HepG2 (cell line): ENCODE data around the gene C7orf57. TPM values are rescaled to one million over a fixed set of nuclear protein-coding genes. Genes with fewer than 3 reads are reported as not detected.

Source experiments
- ASH2L ChIP-seq: fragments of 300-600, 200-600 bp; sonication (generic); IDR thresholded peaks from 2 replicates; pipeline ENCODE4 v1.7.0; 2017; ENCODE audit warnings: low read depth, mild to moderate bottlenecking, moderate library complexity, mixed read lengths, low read length; ENCODE audit not compliant: insufficient read length
- ATF3 ChIP-seq: sonication (generic); formaldehyde crosslinking; IDR thresholded peaks from 2 replicates; pipeline ENCODE4 v1.4.0; 2020; ENCODE audit warnings: missing genetic modification reagents
- BORCS8-MEF2B ChIP-seq: sonication (generic); formaldehyde crosslinking; IDR thresholded peaks from 2 replicates; pipeline ENCODE4 v1.8.0; 2022; ENCODE audit warnings: mild to moderate bottlenecking, missing genetic modification reagents
- DNMT3B ChIP-seq: conservative IDR thresholded peaks from 2 replicates; pipeline ENCODE4 v1.6.1; 2016; ENCODE audit warnings: missing biosample characterization, control low read depth
- DR1 ChIP-seq: sonication (generic); formaldehyde crosslinking; IDR thresholded peaks from 2 replicates; pipeline ENCODE4 v1.8.0; 2021; ENCODE audit warnings: mild to moderate bottlenecking, missing genetic modification reagents, inconsistent platforms
- HOXA7 ChIP-seq: sonication (generic); formaldehyde crosslinking; IDR thresholded peaks from 2 replicates; pipeline ENCODE4 v1.8.1; 2022; ENCODE audit warnings: mild to moderate bottlenecking, missing genetic modification reagents, moderate library complexity
- IKZF4 ChIP-seq: sonication (generic); formaldehyde crosslinking; IDR thresholded peaks from 2 replicates; pipeline ENCODE4 v1.5.1; 2020; ENCODE audit warnings: borderline replicate concordance, mild to moderate bottlenecking, low read depth, missing genetic modification reagents; ENCODE audit errors: not compliant biosample characterization
- IKZF5 ChIP-seq: IDR thresholded peaks from 2 replicates; pipeline ENCODE4 v1.6.1; 2018; ENCODE audit warnings: missing genetic modification reagents, mild to moderate bottlenecking, missing compliant biosample characterization
- ISL2 ChIP-seq: sonication (generic); formaldehyde crosslinking; IDR thresholded peaks from 2 replicates; pipeline ENCODE4 v1.5.0; 2020; ENCODE audit warnings: missing genetic modification reagents
- JUND ChIP-seq: sonication (generic); formaldehyde crosslinking; IDR thresholded peaks from 2 replicates; pipeline ENCODE4 v1.8.0; 2022; ENCODE audit warnings: mild to moderate bottlenecking, missing genetic modification reagents
- KAT8 ChIP-seq: IDR thresholded peaks from 2 replicates; pipeline ENCODE4 v1.6.1; 2016; ENCODE audit warnings: missing genetic modification reagents, missing compliant biosample characterization
- MIER2 ChIP-seq: IDR thresholded peaks from 2 replicates; pipeline ENCODE4 v1.6.1; 2016; ENCODE audit warnings: missing biosample characterization, missing genetic modification reagents
- MTA1 ChIP-seq: sonication (generic); formaldehyde crosslinking; IDR thresholded peaks from 2 replicates; pipeline ENCODE4 v1.4.0; 2020; ENCODE audit warnings: missing genetic modification reagents, mild to moderate bottlenecking, borderline replicate concordance
- NCOA5 ChIP-seq: sonication (generic); formaldehyde crosslinking; IDR thresholded peaks from 2 replicates; pipeline ENCODE4 v1.4.0; 2020; ENCODE audit warnings: missing genetic modification reagents
- NFRKB ChIP-seq: fragments of 450-650 bp; IDR thresholded peaks from 2 replicates; pipeline ENCODE4 v1.6.1; 2017
- NFYC ChIP-seq: IDR thresholded peaks from 2 replicates; pipeline ENCODE4 v1.6.1; 2016; ENCODE audit warnings: missing genetic modification reagents, missing compliant biosample characterization
- NR1H2 ChIP-seq: sonication (generic); formaldehyde crosslinking; IDR thresholded peaks from 2 replicates; pipeline ENCODE4 v1.8.1; 2022; ENCODE audit warnings: low read depth, missing genetic modification reagents, borderline replicate concordance
- NR2F1 ChIP-seq, 2 experiments: fragments of 450-650 bp in 1 of 2; formaldehyde crosslinking in 1 of 2; IDR thresholded peaks; 2 replicates each; pipeline versions ENCODE4 v1.5.0 to v1.6.1; 2016 to 2020; ENCODE audit warnings: mild to moderate bottlenecking in 1 of 2, missing compliant biosample characterization in 1 of 2, missing genetic modification reagents in 1 of 2, moderate library complexity in 1 of 2
- PHF5A ChIP-seq: IDR thresholded peaks from one replicate; pipeline ENCODE4 v1.6.1; 2018; ENCODE audit warnings: low read depth, missing genetic modification reagents; ENCODE audit not compliant: unreplicated experiment
- RBAK ChIP-seq: sonication (generic); formaldehyde crosslinking; IDR thresholded peaks from 2 replicates; pipeline ENCODE4 v1.5.1; 2020; ENCODE audit warnings: mild to moderate bottlenecking, missing genetic modification reagents
- RFXAP ChIP-seq: sonication (generic); formaldehyde crosslinking; IDR thresholded peaks from 2 replicates; pipeline ENCODE4 v1.4.0; 2020; ENCODE audit warnings: missing genetic modification reagents, borderline replicate concordance
- SOX6 ChIP-seq, 2 experiments: fragments of 450-650 bp in 1 of 2; sonication (generic) in 1 of 2; formaldehyde crosslinking in 1 of 2; IDR thresholded peaks; 2 replicates each; pipeline versions ENCODE4 v1.4.0 to v1.6.1; 2017 to 2020; ENCODE audit warnings: antibody characterized with exemption in 1 of 2, mild to moderate bottlenecking in 1 of 2, missing genetic modification reagents in 1 of 2
- SRY ChIP-seq: sonication (generic); formaldehyde crosslinking; IDR thresholded peaks from 2 replicates; pipeline ENCODE4 v1.8.0; 2022; ENCODE audit warnings: mild to moderate bottlenecking, missing genetic modification reagents
- TSC22D2 ChIP-seq: sonication (generic); formaldehyde crosslinking; IDR thresholded peaks from 2 replicates; pipeline ENCODE4 v1.5.1; 2020; ENCODE audit warnings: missing genetic modification reagents, mild to moderate bottlenecking, borderline replicate concordance
- ZBTB1 ChIP-seq: sonication (generic); formaldehyde crosslinking; IDR thresholded peaks from 2 replicates; pipeline ENCODE4 v1.4.0; 2020; ENCODE audit warnings: missing genetic modification reagents, borderline replicate concordance
- ZNF292 ChIP-seq: sonication (generic); formaldehyde crosslinking; IDR thresholded peaks from 2 replicates; pipeline ENCODE4 v1.8.1; 2022; ENCODE audit warnings: mild to moderate bottlenecking, low read depth, missing genetic modification reagents, borderline replicate concordance
- ZNF343 ChIP-seq: sonication (generic); formaldehyde crosslinking; IDR thresholded peaks from 2 replicates; pipeline ENCODE4 v1.4.0; 2020; ENCODE audit warnings: mild to moderate bottlenecking, missing genetic modification reagents
- ZNF563 ChIP-seq: sonication (generic); formaldehyde crosslinking; IDR thresholded peaks from 2 replicates; pipeline ENCODE4 v1.8.0; 2022; ENCODE audit warnings: mild to moderate bottlenecking, moderate library complexity, missing genetic modification reagents
- ZNF564 ChIP-seq: sonication (generic); formaldehyde crosslinking; IDR thresholded peaks from 2 replicates; pipeline ENCODE4 v1.8.1; 2023; ENCODE audit warnings: mild to moderate bottlenecking, missing genetic modification reagents
- ZNF598 ChIP-seq: sonication (generic); formaldehyde crosslinking; IDR thresholded peaks from 2 replicates; pipeline ENCODE4 v1.5.1; 2020; ENCODE audit warnings: mild to moderate bottlenecking, missing genetic modification reagents, borderline replicate concordance
- ZNF879 ChIP-seq: sonication (generic); formaldehyde crosslinking; IDR thresholded peaks from 2 replicates; pipeline ENCODE4 v1.8.1; 2023; ENCODE audit warnings: missing genetic modification reagents
- polyA plus RNA-seq, 8 experiments: library from polyadenylated mRNA; depleted of rRNA in 3 of 8; stranded (reverse) in 7 of 8; unstranded in 1 of 8; fragments of >200 nt; fragmentation: Illumina TruSeq in 4 of 8; extraction: Trizol in 4 of 8; gene quantifications; 2 replicates each; pipeline versions ENCODE4 v1.2.1 to v1.2.3, GENCODE V29; 2011 to 2016; ENCODE audit warnings: low read depth in 4 of 8, missing spikeins in 1 of 8, mixed read lengths in 1 of 8; ENCODE audit not compliant: insufficient read depth in 1 of 8
- total RNA-seq, 5 experiments: library from RNA; depleted of rRNA; stranded (reverse); fragments of >200 nt; fragmentation: Illumina TruSeq; extraction: Trizol; gene quantifications; 2 replicates each; pipeline ENCODE4 v1.2.3, GENCODE V29; 2016; ENCODE audit warnings: low read depth in 1 of 5

C7orf57 gene
- total and polyA plus RNA-seq, 2 of the 13 experiments (the other 11 are each of a cell fraction or from before 2014, with no cell fraction given), result not detected

GRCh38 chr7:48089046-48090003, 54.0 kb downstream of the C7orf57 start, which contains the start of gene UPP1 (continued):
- TF ChIP-seq NR1H2 (CRISPR knock-in tag) (no peak), NCOA5 (no peak), TSC22D2 (CRISPR knock-in tag) (0 out of 2 replicates have a peak, but pooled peaks have one; percentile 69), DR1 (CRISPR knock-in tag) (peak; percentile 51; the same call in 1 of the 2 replicates), ZNF598 (no peak), MTA1 (no peak; the same call in 1 of the 2 replicates), NFYC (CRISPR knock-in tag) (no peak), DNMT3B (CRISPR knock-in tag) (no peak), ASH2L (peak; percentile 42), KAT8 (CRISPR knock-in tag) (no peak), ZNF879 (CRISPR knock-in tag) (no peak), ATF3 (CRISPR knock-in tag) (no peak; the same call in 1 of the 2 replicates), SRY (CRISPR knock-in tag) (peak; percentile 87; the same call in 1 of the 2 replicates), IKZF4 (CRISPR knock-in tag) (no peak), ZNF292 (CRISPR knock-in tag) (no peak), BORCS8-MEF2B (no peak), SOX6 (IDR thresholded peaks at IDR 0.05) (no peak), SOX6 (CRISPR knock-in tag; IDR thresholded peaks at IDR 0.05) (0 out of 2 replicates have a peak, but pooled peaks have one; percentile 5), RBAK (CRISPR knock-in tag) (no peak), RFXAP (CRISPR knock-in tag) (no peak), PHF5A (no peak), ZNF564 (CRISPR knock-in tag) (0 out of 2 replicates have a peak, but pooled peaks have one; percentile 64), NR2F1 (CRISPR knock-in tag; IDR thresholded peaks at IDR 0.05) (no peak), MIER2 (CRISPR knock-in tag) (no peak), IKZF5 (CRISPR knock-in tag) (no peak), JUND (no peak), ZNF343 (CRISPR knock-in tag) (no peak), ZNF563 (CRISPR knock-in tag) (no peak), NFRKB (no peak), HOXA7 (CRISPR knock-in tag) (no peak), ISL2 (CRISPR knock-in tag) (no peak), ZBTB1 (CRISPR knock-in tag) (no peak)
